A549 (cell line): Measurements from ENCODE around the gene PRPSAP1.
"Not testable (repeated sequence)": the region's sequence is repeated elsewhere in the genome, so short reads cannot be mapped to it uniquely, and the experiment has no call there.

Source experiments
- CEBPB ChIP-seq, 2 experiments: fragments of >200 bp in 1 of 2; sonication (Bioruptor Twin) in 1 of 2; formaldehyde crosslinking in 1 of 2; IDR thresholded peaks; 2 replicates each; pipeline ENCODE4 v1.6.1; 2012 to 2016
- POLR2A ChIP-seq: IDR thresholded peaks from 2 replicates; pipeline ENCODE4 v1.6.1; 2012; ENCODE audit warnings: mild to moderate bottlenecking, low read length
- TF ChIP-seq, protein P1 (sequence below): fragments of 200-600 bp; sonication (generic); IDR thresholded peaks from 2 replicates; pipeline ENCODE4 v1.6.1; 2016; ENCODE audit warnings: antibody characterized with exemption, mild to moderate bottlenecking, moderate library complexity

- TF ChIP-seq CEBPB (IDR thresholded peaks at IDR 0.05); POLR2A: not testable (repeated sequence)
- TF ChIP-seq, protein P1, sequence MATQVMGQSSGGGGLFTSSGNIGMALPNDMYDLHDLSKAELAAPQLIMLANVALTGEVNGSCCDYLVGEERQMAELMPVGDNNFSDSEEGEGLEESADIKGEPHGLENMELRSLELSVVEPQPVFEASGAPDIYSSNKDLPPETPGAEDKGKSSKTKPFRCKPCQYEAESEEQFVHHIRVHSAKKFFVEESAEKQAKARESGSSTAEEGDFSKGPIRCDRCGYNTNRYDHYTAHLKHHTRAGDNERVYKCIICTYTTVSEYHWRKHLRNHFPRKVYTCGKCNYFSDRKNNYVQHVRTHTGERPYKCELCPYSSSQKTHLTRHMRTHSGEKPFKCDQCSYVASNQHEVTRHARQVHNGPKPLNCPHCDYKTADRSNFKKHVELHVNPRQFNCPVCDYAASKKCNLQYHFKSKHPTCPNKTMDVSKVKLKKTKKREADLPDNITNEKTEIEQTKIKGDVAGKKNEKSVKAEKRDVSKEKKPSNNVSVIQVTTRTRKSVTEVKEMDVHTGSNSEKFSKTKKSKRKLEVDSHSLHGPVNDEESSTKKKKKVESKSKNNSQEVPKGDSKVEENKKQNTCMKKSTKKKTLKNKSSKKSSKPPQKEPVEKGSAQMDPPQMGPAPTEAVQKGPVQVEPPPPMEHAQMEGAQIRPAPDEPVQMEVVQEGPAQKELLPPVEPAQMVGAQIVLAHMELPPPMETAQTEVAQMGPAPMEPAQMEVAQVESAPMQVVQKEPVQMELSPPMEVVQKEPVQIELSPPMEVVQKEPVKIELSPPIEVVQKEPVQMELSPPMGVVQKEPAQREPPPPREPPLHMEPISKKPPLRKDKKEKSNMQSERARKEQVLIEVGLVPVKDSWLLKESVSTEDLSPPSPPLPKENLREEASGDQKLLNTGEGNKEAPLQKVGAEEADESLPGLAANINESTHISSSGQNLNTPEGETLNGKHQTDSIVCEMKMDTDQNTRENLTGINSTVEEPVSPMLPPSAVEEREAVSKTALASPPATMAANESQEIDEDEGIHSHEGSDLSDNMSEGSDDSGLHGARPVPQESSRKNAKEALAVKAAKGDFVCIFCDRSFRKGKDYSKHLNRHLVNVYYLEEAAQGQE, result not testable (repeated sequence)
Observed at GRCh38 chr17:76305135-76305454, 48.6 kb downstream of the PRPSAP1 start.
